ENCODE data around the gene CLDN18.

The CLDN18 gene

GRCh38 chr3:138047596-138048158, 37.7 kb downstream of the CLDN18 start:
- no peak for TF ChIP-seq CTCF (IDR thresholded peaks at IDR 0.05; ENCODE audit: insufficient read depth, low read length, missing control alignments)
- CTCF ChIA-PET: interaction anchor here (1.0 kb wide), 1 partner anchor 937 kb away, joined by 3 read pairs; no protein-coding TSS in a partner anchor
- no peak overlapping the region for H3K4me3 ChIP-seq (ENCODE audit: low read depth, low read length)
- no peak for DNase-seq (ENCODE audit: low read depth, low spot score)
- POLR2A ChIA-PET: no interaction called here

DNA sequence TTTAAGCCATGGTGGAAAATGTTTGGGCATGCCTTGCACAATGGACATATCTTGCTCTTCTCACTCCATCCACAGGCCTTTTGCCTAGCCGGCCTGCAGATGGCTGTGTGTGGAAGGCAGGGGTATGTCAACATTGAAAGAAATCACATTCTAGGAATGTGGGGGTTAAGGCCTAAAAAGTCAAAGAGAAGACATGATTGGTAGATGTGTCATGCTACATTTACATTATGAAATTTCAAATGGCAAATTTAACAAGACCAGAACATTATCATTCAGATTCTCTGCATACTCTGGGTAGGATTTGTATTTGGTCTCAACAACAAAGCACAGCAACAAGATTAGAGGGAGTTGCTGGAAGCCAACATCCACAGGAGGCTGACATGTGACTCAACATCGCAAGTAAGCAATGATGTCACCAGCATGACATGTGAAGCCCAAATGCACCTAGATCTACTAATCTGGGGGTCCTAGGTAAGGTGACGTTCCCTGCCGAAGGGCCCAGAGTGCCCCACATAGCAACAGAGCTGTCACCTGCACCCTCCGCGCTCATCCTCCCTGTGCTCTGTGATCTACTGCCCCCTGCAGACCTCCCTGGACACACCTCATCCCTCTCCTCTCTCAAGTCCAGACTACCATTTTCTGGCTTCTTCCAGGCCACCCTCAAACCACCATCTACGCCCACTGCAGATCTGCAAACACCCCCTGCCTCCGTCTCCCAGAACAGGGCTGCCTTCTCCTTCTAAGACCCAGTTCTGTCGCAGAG, 39.4 kb downstream of the CLDN18 start:
- POLR2A ChIA-PET: no interaction called here

GRCh38 chr3:138051947-138052802, 42.2 kb downstream of the CLDN18 start:
- no peak overlapping the region for H3K4me3 ChIP-seq (ENCODE audit: low read depth, low read length)
- DNase-seq (ENCODE audit: low read depth, low spot score): no peak
- peak; percentile 78 for TF ChIP-seq CTCF (IDR thresholded peaks at IDR 0.05; ENCODE audit: insufficient read depth, low read length, missing control alignments)
- POLR2A ChIA-PET: no interaction called here
- CTCF ChIA-PET: interaction anchor here (0.8 to 4.9 kb wide), 27 partner anchors 8 to 951 kb away, joined by 3 to 39 read pairs (median 7); partner anchors contain the start of gene DZIP1L

More for the DNA sequence above, 39.4 kb downstream of the CLDN18 start:
- DNase-seq (ENCODE audit: low read depth, low spot score): peak; percentile 72
- TF ChIP-seq CTCF (IDR thresholded peaks at IDR 0.05; ENCODE audit: insufficient read depth, low read length, missing control alignments): peak; percentile 0
- no peak overlapping the region for H3K4me3 ChIP-seq (ENCODE audit: low read depth, low read length)
- CTCF ChIA-PET: interaction anchor here (0.8 to 3.5 kb wide), 6 partner anchors 11 to 117 kb away, joined by 3 to 30 read pairs (median 4); no protein-coding TSS in a partner anchor

GRCh38 chr3:138054057-138054456, 44.1 kb downstream of the CLDN18 start:
- H3K4me3 ChIP-seq (ENCODE audit: low read depth, low read length): no peak overlapping the region
- no peak for DNase-seq (ENCODE audit: low read depth, low spot score)
- no peak for TF ChIP-seq CTCF (IDR thresholded peaks at IDR 0.05; ENCODE audit: insufficient read depth, low read length, missing control alignments)
- CTCF ChIA-PET: interaction anchor here (0.8 to 4.9 kb wide), 11 partner anchors 10 to 955 kb away, joined by 3 to 39 read pairs (median 10); no protein-coding TSS in a partner anchor
- POLR2A ChIA-PET: no interaction called here

DNA sequence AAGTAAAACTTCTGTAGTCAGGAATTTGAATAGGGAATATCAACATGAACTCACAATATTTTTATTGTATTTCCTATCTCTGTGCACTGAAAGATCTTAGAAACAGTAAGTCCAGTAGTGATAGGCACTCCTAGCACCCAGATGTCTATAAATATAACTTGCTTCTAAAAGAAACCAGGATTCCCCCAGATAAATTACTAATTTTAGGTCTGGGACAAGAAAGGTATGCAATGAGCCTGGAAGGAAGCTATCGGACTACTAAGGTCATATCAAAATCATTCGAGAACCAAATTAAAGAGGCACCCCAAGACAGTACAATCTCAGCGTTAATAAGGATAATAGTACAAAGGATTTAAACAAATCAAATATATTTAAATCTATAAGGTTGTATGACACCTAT, 47.4 kb downstream of the CLDN18 start:
- H3K4me3 ChIP-seq (ENCODE audit: low read depth, low read length): no peak overlapping the region
- DNase-seq (ENCODE audit: low read depth, low spot score): no peak
- TF ChIP-seq CTCF (IDR thresholded peaks at IDR 0.05; ENCODE audit: insufficient read depth, low read length, missing control alignments): no peak
- POLR2A ChIA-PET: no interaction called here
- CTCF ChIA-PET: interaction anchor here (0.8 to 1.4 kb wide), 4 partner anchors 9 to 62 kb away, joined by 3 to 9 read pairs (median 5); no protein-coding TSS in a partner anchor

Measured in AG04449 (cell line).